H1 (cell line): ENCODE results near the gene PPP1R18. TPM values are rescaled to one million over a fixed set of nuclear protein-coding genes. Genes with fewer than 3 reads are reported as not detected.

Experiments
- CTCF ChIA-PET: fragments of 300-600 bp; sonication (Branson Sonifier 250); formaldehyde crosslinking; loops from one replicate; lab custom pipeline; 2021; ENCODE audit not compliant: partially characterized antibody; lab: Charles Lee
- POLR2A ChIA-PET: fragments of 300-600 bp; sonication (Branson Sonifier 250); formaldehyde crosslinking; loops from one replicate; lab custom pipeline; 2021; ENCODE audit warnings: inconsistent platforms; ENCODE audit not compliant: partially characterized antibody; lab: Charles Lee
- DNase-seq, 2 experiments: peaks; one replicate each; pipeline versions ENCODE4 v3.0.0 to v3.0.0-alpha.2; 2010 to 2022; ENCODE audit warnings: low spot score in 2 of 2, low read depth in 1 of 2, mixed read lengths in 1 of 2
- FAIRE-seq: peaks from 2 replicates; lab custom pipeline; 2011; peaks lifted over from hg19 to GRCh38; lab: Jason Lieb, UNC
- H2AFZ ChIP-seq: 2 replicates; pipeline ENCODE4 v1.8.1; 2012; ENCODE audit warnings: low read length, inconsistent platforms
- H2AK5ac ChIP-seq: 2 replicates; pipeline ENCODE4 v1.6.1; 2013; ENCODE audit warnings: low read depth, low read length
- H2BK120ac ChIP-seq: replicated peaks from 2 replicates; pipeline ENCODE3; 2013; ENCODE audit warnings: low read depth, low read length, inconsistent platforms
- H2BK12ac ChIP-seq: 2 replicates; pipeline ENCODE4 v1.6.1; 2013; ENCODE audit warnings: low read depth, low read length
- H2BK15ac ChIP-seq: 2 replicates; pipeline ENCODE4 v1.6.1; 2013; ENCODE audit warnings: low read length
- H2BK20ac ChIP-seq: 2 replicates; pipeline ENCODE4 v1.6.1; 2013; ENCODE audit warnings: low read length
- H2BK5ac ChIP-seq: 2 replicates; pipeline ENCODE4 v1.6.1; 2013; ENCODE audit warnings: low read depth, low read length
- H3K14ac ChIP-seq: 2 replicates; pipeline ENCODE4 v1.6.1; 2013; ENCODE audit warnings: inconsistent platforms; ENCODE audit not compliant: insufficient read length
- H3K18ac ChIP-seq: 2 replicates; pipeline ENCODE4 v1.6.1; 2013; ENCODE audit warnings: low read length; ENCODE audit errors: extremely low read depth
- H3K23ac ChIP-seq: 2 replicates; pipeline ENCODE4 v1.6.1; 2013; ENCODE audit warnings: inconsistent platforms; ENCODE audit not compliant: insufficient read length
- H3K23me2 ChIP-seq: 2 replicates; pipeline ENCODE4 v1.6.1; 2013; ENCODE audit warnings: low read depth, low read length
- H3K27ac ChIP-seq: 2 replicates; pipeline ENCODE4 v1.6.1; 2011; ENCODE audit warnings: low read depth, low read length, inconsistent platforms
- H3K27me3 ChIP-seq, 4 experiments: replicated peaks in 1 of 4; 1 replicate in 1 of 4; 2 replicates in 3 of 4; pipeline versions ENCODE4 v1.6.1 to v1.8.1; 2011 to 2013; ENCODE audit warnings: low read length in 3 of 4, mild to moderate bottlenecking in 3 of 4, inconsistent platforms in 2 of 4, mixed read lengths in 2 of 4, moderate library complexity in 1 of 4; ENCODE audit not compliant: control insufficient read depth in 3 of 4, insufficient read depth in 3 of 4; ENCODE audit errors: extremely low read depth in 1 of 4
- H3K36me3 ChIP-seq, 4 experiments: 2 replicates each; pipeline versions ENCODE4 v1.6.1 to v1.8.1; 2011 to 2013; ENCODE audit warnings: mild to moderate bottlenecking in 4 of 4, low read length in 3 of 4, moderate library complexity in 2 of 4, control low read depth in 1 of 4, inconsistent platforms in 1 of 4; ENCODE audit not compliant: insufficient read depth in 4 of 4, control insufficient read depth in 2 of 4
- H3K4ac ChIP-seq: replicated peaks from 2 replicates; pipeline ENCODE3; 2013; ENCODE audit warnings: low read length, low read depth, mixed read lengths, inconsistent platforms; ENCODE audit not compliant: insufficient read length
- H3K4me1 ChIP-seq, 4 experiments: replicated peaks in 1 of 4; 1 replicate in 1 of 4; 2 replicates in 3 of 4; pipeline versions ENCODE4 v1.6.1 to v1.8.1; 2011 to 2013; ENCODE audit warnings: low read length in 3 of 4, inconsistent platforms in 2 of 4, mixed read lengths in 1 of 4; ENCODE audit not compliant: insufficient read depth in 4 of 4, control insufficient read depth in 3 of 4
- H3K4me2 ChIP-seq, 2 experiments: 2 replicates each; pipeline versions ENCODE4 v1.6.1 to v1.8.1; 2011 to 2013; ENCODE audit warnings: low read depth in 2 of 2, low read length in 2 of 2, control low read depth in 1 of 2, inconsistent platforms in 1 of 2, mild to moderate bottlenecking in 1 of 2; ENCODE audit not compliant: insufficient read depth in 1 of 2
- H3K4me3 ChIP-seq, 4 experiments: fragments of 200-600, 300-600 bp in 1 of 4; sonication (generic), shearing (Covaris generic), sonication (Bioruptor Twin) in 1 of 4; 2 replicates each; pipeline versions ENCODE4 v1.5.1 to v1.8.1; 2011 to 2016; ENCODE audit warnings: low read length in 4 of 4, low read depth in 3 of 4, control low read depth in 2 of 4, inconsistent platforms in 2 of 4, mild to moderate bottlenecking in 2 of 4, mixed read lengths in 1 of 4, moderate library complexity in 1 of 4; ENCODE audit not compliant: insufficient read depth in 2 of 4; ENCODE audit errors: extremely low read depth in 1 of 4
- H3K56ac ChIP-seq: replicated peaks from 2 replicates; pipeline ENCODE3; 2013; ENCODE audit warnings: low read depth, mild to moderate bottlenecking, mixed read lengths, low read length, inconsistent platforms; ENCODE audit not compliant: insufficient read length
- H3K79me1 ChIP-seq: 2 replicates; pipeline ENCODE4 v1.6.1; 2013; ENCODE audit warnings: low read depth, low read length, control low read depth
- H3K79me2 ChIP-seq, 2 experiments: 2 replicates each; pipeline versions ENCODE4 v1.6.1 to v1.8.1; 2012 to 2013; ENCODE audit warnings: low read length in 2 of 2, mild to moderate bottlenecking in 2 of 2, inconsistent platforms in 1 of 2; ENCODE audit not compliant: insufficient read depth in 2 of 2, control insufficient read depth in 1 of 2
- H3K9ac ChIP-seq, 4 experiments: replicated peaks in 1 of 4; 1 replicate in 1 of 4; 2 replicates in 3 of 4; pipeline versions ENCODE4 v1.6.1 to v1.8.1; 2011 to 2013; ENCODE audit warnings: low read depth in 3 of 4, low read length in 3 of 4, control low read depth in 2 of 4, mild to moderate bottlenecking in 2 of 4, moderate library complexity in 2 of 4, inconsistent platforms in 1 of 4; ENCODE audit errors: extremely low read depth in 1 of 4
- H3K9me3 ChIP-seq, 2 experiments: 2 replicates each; pipeline versions ENCODE4 v1.6.1 to v1.8.1; 2012 to 2013; ENCODE audit warnings: mild to moderate bottlenecking in 2 of 2, moderate library complexity in 2 of 2, control low read depth in 1 of 2, inconsistent platforms in 1 of 2, low read depth in 1 of 2, low read length in 1 of 2, mixed read lengths in 1 of 2; ENCODE audit not compliant: insufficient read depth in 2 of 2
- H4K20me1 ChIP-seq, 2 experiments: replicated peaks in 1 of 2; 2 replicates each; pipeline versions ENCODE3 to v1.8.1; 2011 to 2013; ENCODE audit warnings: inconsistent platforms in 2 of 2, low read length in 2 of 2, mild to moderate bottlenecking in 1 of 2; ENCODE audit not compliant: insufficient read depth in 2 of 2, control insufficient read depth in 1 of 2
- H4K5ac ChIP-seq: 2 replicates; pipeline ENCODE4 v1.6.1; 2013; ENCODE audit warnings: low read length, low read depth, mixed read lengths, inconsistent platforms; ENCODE audit not compliant: insufficient read length
- H4K8ac ChIP-seq: 2 replicates; pipeline ENCODE4 v1.8.0; 2013; ENCODE audit warnings: mild to moderate bottlenecking, moderate library complexity, low read length, inconsistent platforms; ENCODE audit not compliant: insufficient read depth; ENCODE audit errors: extremely low read depth
- H4K91ac ChIP-seq: replicated peaks from 2 replicates; pipeline ENCODE3; 2013; ENCODE audit warnings: low read length, mixed read lengths, inconsistent platforms; ENCODE audit not compliant: insufficient read length
- CBX8 ChIP-seq: fragments of 300-800, 300-1000 bp; sonication (generic); IDR thresholded peaks from 2 replicates; pipeline ENCODE4 v1.7.1; 2016; ENCODE audit warnings: low read depth, low read length, borderline replicate concordance
- CTBP2 ChIP-seq: IDR thresholded peaks from 2 replicates; pipeline ENCODE4 v1.7.0; 2011; ENCODE audit warnings: borderline replicate concordance, mild to moderate bottlenecking, moderate library complexity, mixed read lengths, low read length; ENCODE audit not compliant: insufficient read depth, insufficient read length
- CTCF ChIP-seq, 3 experiments: IDR thresholded peaks; 1 replicate in 2 of 3; 2 replicates in 1 of 3; pipeline versions ENCODE4 v1.5.1 to v1.6.1; 2011; ENCODE audit warnings: low read length in 3 of 3, mild to moderate bottlenecking in 3 of 3, inconsistent platforms in 2 of 3, low read depth in 1 of 3, moderate library complexity in 1 of 3; ENCODE audit not compliant: insufficient read depth in 1 of 3; ENCODE audit errors: control extremely low read depth in 1 of 3
- EP300 ChIP-seq, 2 experiments: IDR thresholded peaks; 1 replicate in 1 of 2; 2 replicates in 1 of 2; pipeline ENCODE4 v1.6.1; 2011 to 2012; ENCODE audit warnings: low read depth in 2 of 2, low read length in 2 of 2, mild to moderate bottlenecking in 2 of 2, borderline replicate concordance in 1 of 2, inconsistent platforms in 1 of 2, moderate library complexity in 1 of 2
- POU5F1 ChIP-seq: IDR thresholded peaks from 2 replicates; pipeline ENCODE4 v1.6.1; 2011; ENCODE audit warnings: low read depth, mild to moderate bottlenecking, low read length, moderate library complexity
- SP4 ChIP-seq: IDR thresholded peaks from 2 replicates; pipeline ENCODE4 v1.6.1; 2012; ENCODE audit warnings: low read length, inconsistent platforms
- WGBS, 2 experiments: shearing (Covaris generic) in 1 of 2; methylation state at CpG; one replicate each; pipeline versions ENCODE4 v1.1.6 to v1.1.7; 2013 to 2015; ENCODE audit warnings: low lambda C conversion rate in 2 of 2, mixed read lengths in 2 of 2, inconsistent platforms in 1 of 2, low coverage in 1 of 2, missing lambda C conversion rate in 1 of 2; ENCODE audit not compliant: insufficient replicate concordance in 2 of 2, insufficient coverage in 1 of 2, insufficient read length in 1 of 2; ENCODE audit errors: extremely low coverage in 1 of 2, missing lambda C conversion rate in 1 of 2; 5-methylcytosine and 5-hydroxymethylcytosine counted together
- polyA plus RNA-seq, 7 experiments: library from polyadenylated mRNA; depleted of rRNA in 3 of 7; stranded (reverse) in 5 of 7; unstranded in 2 of 7; fragments of >200 nt in 5 of 7; fragments of 200-250 nt in 2 of 7; gene quantifications; 1 replicate in 5 of 7; 2 replicates in 1 of 7; 4 replicates in 1 of 7; pipeline versions ENCODE4 v1.2.1 to v1.2.3, GENCODE V29; 2011 to 2013; ENCODE audit warnings: missing spikeins in 2 of 7, mixed read lengths in 2 of 7
- total RNA-seq: library from RNA; stranded (reverse); fragmentation: NEBNext Ultra II Directional; extraction: Animal tissue kit (Norgen Biotek cat#: 25700); gene quantifications from 2 replicates; pipeline ENCODE4 v1.2.1, GENCODE V29; 2021

PPP1R18 gene
- total and polyA plus RNA-seq, 2 of the 8 experiments (the other 6 are each of a cell fraction or from before 2014, with no cell fraction given): 25.1 to 29.1 TPM

- H3K23ac ChIP-seq: no peak within 1 kb of the TSS
- FAIRE-seq (peak; percentile 68), DNase-seq (peak; percentile 95)
- H4K5ac ChIP-seq: peak within 1 kb of the TSS; percentile 78
- peaks cover 13% of the 10 kb centered on the region for H3K23me2 ChIP-seq
- H4K91ac ChIP-seq: peak within 1 kb of the TSS; percentile 97
- H2BK5ac ChIP-seq: peak within 1 kb of the TSS; percentile 91
- H2AK5ac ChIP-seq: peak within 1 kb of the TSS; percentile 66; the same call in 1 of the 2 replicates
- peak within 1 kb of the TSS; percentile 6 for H3K14ac ChIP-seq
- peak within 1 kb of the TSS; percentile 91 for H4K8ac ChIP-seq
- H3K27ac ChIP-seq: peak within 1 kb of the TSS; percentile 97
- peaks cover 6 to 51% of the 10 kb centered on the region in 2 experiments for H3K79me2 ChIP-seq
- no peaks in the 10 kb centered on the region for H3K9me3 ChIP-seq
- H2BK15ac ChIP-seq: no peak within 1 kb of the TSS
- peaks cover under 1% of the 10 kb centered on the region; the same call in 1 of the 2 replicates for H3K79me1 ChIP-seq
- H2BK20ac ChIP-seq: no peak within 1 kb of the TSS
- peak within 1 kb of the TSS; percentile 44 for H3K4ac ChIP-seq
- 1% methylated on average over 20 of the region's 38 CpGs; no CpG with 5 or more reads in 1 of the 2 experiments for WGBS, 2 experiments
- H2BK12ac ChIP-seq: no peak within 1 kb of the TSS
- peaks cover 0 to 4% (median 1%) of the 10 kb centered on the region in 4 experiments; a peak in 6 of 7 replicates for H3K4me1 ChIP-seq
- H3K36me3 ChIP-seq: peaks cover 22 to 37% (median 29%) of the 10 kb centered on the region in 4 experiments
- peak within 1 kb of the TSS; percentile 68 for H3K18ac ChIP-seq
- peak within 1 kb of the TSS; percentile 68 for H2BK120ac ChIP-seq
- H3K4me2 ChIP-seq: peak within 1 kb of the TSS; percentile 81 to 84
- ChIA-PET POLR2A (interaction anchor here (0.8 to 35.9 kb wide), 18 partner anchors 16 to 367 kb away, joined by 3 to 732 read pairs (median 6); partner anchors contain the start of genes DDR1, DHX16, FLOT1 and IER3), CTCF (interaction anchor here (1.1 to 8.2 kb wide), 7 partner anchors 12 to 123 kb away, joined by 3 to 61 read pairs (median 11); no protein-coding TSS in a partner anchor)
- peak within 1 kb of the TSS; percentile 92 to 98 (median 96) for H3K9ac ChIP-seq
- H2AFZ ChIP-seq: no peak within 1 kb of the TSS
- H3K4me3 ChIP-seq: peak within 1 kb of the TSS; percentile 96 to 100 (median 96)
- H3K56ac ChIP-seq: peak within 1 kb of the TSS; percentile 91
- H3K27me3 ChIP-seq: no peaks in the 10 kb centered on the region
- H4K20me1 ChIP-seq: peaks cover 8 to 18% of the 10 kb centered on the region in 2 experiments
- TF ChIP-seq CBX8: no peak
- TF ChIP-seq POU5F1: no peak
- TF ChIP-seq EP300 (IDR thresholded peaks at IDR 0.05; ENCODE audit: borderline replicate concordance in 1 of 2, low read depth in 2 of 2, low read length in 2 of 2): no peak
- TF ChIP-seq CTCF (IDR thresholded peaks at IDR 0.05; ENCODE audit: control extremely low read depth in 1 of 3, insufficient read depth in 1 of 3, low read depth in 1 of 3, low read length in 3 of 3): no peak
- no peak for TF ChIP-seq CTBP2
- TF ChIP-seq SP4: 0 out of 2 replicates have a peak, but pooled peaks have one; percentile 68
Observed at GRCh38 chr6:30719791-30720737, 33.6 kb upstream of the PPP1R18 start, which contains the start of gene TUBB. TSS of gene TUBB (plus strand) at chr6:30720352. CDS start at chr6:30720507, 155 bp downstream.
